ENCODE data around the gene LRRC32. TPM values are rescaled to one million over a fixed set of nuclear protein-coding genes. Genes with fewer than 3 reads are reported as not detected.

The LRRC32 gene
- total RNA-seq, 1 donor from 2014 or later = 0.39 TPM

DNA sequence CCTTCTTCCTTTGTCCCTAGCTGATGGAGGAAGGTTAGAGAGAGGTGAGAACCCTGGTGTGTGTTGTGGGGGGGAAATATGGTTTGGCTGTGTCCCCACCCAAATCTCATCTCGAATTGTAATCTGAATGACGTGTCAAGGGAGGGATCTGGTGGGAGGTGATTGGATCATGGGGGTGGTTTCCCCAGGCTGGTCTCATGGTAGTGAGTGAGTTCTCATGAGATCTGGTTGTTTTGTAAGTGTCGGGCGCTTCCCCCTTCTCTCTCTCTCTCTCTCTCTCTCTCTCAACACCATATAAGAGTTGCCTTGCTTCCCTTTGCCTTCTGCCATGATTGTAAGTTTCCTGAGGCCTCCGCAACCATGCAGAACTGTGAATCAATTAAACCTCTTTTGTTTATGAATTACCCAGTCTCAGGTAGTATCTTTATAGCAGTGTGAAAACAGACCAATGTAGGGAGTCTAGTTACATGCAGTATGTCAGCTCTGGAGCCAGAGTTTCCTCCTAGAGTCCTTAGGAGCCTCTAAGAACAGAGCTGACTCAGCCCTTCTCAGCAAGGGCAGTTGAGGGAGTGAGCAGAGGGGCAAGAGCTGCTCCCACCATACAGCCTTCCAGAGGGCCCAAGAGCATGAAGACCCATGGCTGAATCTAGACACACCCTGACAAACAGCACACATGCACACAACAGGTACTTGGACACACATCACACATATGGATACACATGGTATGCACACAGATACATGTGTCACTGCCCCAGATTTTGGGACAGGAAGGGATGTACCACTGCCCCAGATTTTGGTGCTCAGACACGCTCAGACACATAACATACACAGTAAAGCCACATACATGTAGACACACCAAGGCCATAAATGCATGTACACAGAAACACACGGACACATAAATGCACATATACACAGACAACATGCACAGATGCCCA lies 12.9 kb upstream of the LRRC32 start:
- H3K36me3 Mint-ChIP-seq (ENCODE audit: unreplicated experiment) = no peaks in the 10 kb centered on the region
- TF ChIP-seq, protein P1, sequence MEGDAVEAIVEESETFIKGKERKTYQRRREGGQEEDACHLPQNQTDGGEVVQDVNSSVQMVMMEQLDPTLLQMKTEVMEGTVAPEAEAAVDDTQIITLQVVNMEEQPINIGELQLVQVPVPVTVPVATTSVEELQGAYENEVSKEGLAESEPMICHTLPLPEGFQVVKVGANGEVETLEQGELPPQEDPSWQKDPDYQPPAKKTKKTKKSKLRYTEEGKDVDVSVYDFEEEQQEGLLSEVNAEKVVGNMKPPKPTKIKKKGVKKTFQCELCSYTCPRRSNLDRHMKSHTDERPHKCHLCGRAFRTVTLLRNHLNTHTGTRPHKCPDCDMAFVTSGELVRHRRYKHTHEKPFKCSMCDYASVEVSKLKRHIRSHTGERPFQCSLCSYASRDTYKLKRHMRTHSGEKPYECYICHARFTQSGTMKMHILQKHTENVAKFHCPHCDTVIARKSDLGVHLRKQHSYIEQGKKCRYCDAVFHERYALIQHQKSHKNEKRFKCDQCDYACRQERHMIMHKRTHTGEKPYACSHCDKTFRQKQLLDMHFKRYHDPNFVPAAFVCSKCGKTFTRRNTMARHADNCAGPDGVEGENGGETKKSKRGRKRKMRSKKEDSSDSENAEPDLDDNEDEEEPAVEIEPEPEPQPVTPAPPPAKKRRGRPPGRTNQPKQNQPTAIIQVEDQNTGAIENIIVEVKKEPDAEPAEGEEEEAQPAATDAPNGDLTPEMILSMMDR (IDR thresholded peaks at IDR 0.05; ENCODE audit: partially characterized antibody, unreplicated experiment) = no peak
- DNase-seq = no peak
- no peak overlapping the region for H3K27ac Mint-ChIP-seq (ENCODE audit: unreplicated experiment)
- H3K27me3 Mint-ChIP-seq (ENCODE audit: unreplicated experiment) = peaks cover 28% of the 10 kb centered on the region
- peaks cover 7% of the 10 kb centered on the region for H3K9me3 Mint-ChIP-seq (ENCODE audit: unreplicated experiment)
- H3K4me1 Mint-ChIP-seq (ENCODE audit: low read depth, unreplicated experiment) = peaks cover 7% of the 10 kb centered on the region
- H3K4me3 Mint-ChIP-seq (ENCODE audit: unreplicated experiment) = no peak overlapping the region

DNA sequence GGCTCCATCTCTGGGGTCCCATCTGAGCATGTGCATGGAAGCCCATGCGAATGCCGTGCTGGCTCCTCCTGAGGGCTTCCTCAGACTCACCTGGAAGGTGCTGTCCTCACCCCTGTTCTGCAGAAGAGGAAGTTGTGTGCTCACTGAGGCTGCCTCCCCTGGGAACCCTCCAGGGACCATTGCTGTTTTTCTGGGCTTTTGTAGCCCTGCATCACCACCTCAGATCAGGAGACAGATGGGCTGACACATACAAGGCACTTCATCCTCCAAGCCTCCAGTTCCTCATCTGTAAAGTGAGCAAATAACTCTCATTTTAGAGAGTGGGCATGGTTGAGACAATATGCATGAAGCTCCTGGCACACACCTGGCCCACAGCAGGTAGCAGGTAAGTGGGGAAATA lies 12.1 kb upstream of the LRRC32 start:
- H3K27ac Mint-ChIP-seq (ENCODE audit: unreplicated experiment) = no peak overlapping the region
- DNase-seq = no peak
- H3K9me3 Mint-ChIP-seq (ENCODE audit: unreplicated experiment) = peaks cover 7% of the 10 kb centered on the region
- H3K27me3 Mint-ChIP-seq (ENCODE audit: unreplicated experiment) = peaks cover 28% of the 10 kb centered on the region
- H3K4me1 Mint-ChIP-seq (ENCODE audit: low read depth, unreplicated experiment) = peaks cover 4% of the 10 kb centered on the region
- TF ChIP-seq, protein P1 (IDR thresholded peaks at IDR 0.05; ENCODE audit: partially characterized antibody, unreplicated experiment) = no peak
- H3K4me3 Mint-ChIP-seq (ENCODE audit: unreplicated experiment) = no peak overlapping the region
- no peaks in the 10 kb centered on the region for H3K36me3 Mint-ChIP-seq (ENCODE audit: unreplicated experiment)

DNA sequence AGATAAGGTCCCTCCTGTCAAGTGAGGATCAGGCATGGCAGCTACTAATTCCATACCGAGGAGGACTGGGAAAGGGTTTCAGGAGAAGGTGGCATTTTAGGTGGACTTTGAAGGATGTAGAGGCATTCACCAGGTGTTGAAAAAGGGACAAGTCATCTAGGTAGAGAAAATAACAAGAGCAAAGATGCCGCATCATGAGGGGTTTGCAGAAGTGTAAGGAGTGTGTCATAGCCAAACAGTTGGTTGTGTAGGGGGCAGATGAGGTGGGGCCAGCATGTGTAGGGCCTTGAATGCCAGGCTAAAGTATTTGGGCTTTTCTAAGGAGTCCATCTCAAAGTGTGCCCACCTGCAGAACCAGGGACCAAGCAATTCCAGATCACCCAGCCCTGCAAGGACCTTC lies 11.6 kb upstream of the LRRC32 start:
- TF ChIP-seq, protein P1 (IDR thresholded peaks at IDR 0.05; ENCODE audit: partially characterized antibody, unreplicated experiment) = no peak
- peaks cover 4% of the 10 kb centered on the region for H3K4me1 Mint-ChIP-seq (ENCODE audit: low read depth, unreplicated experiment)
- H3K27me3 Mint-ChIP-seq (ENCODE audit: unreplicated experiment) = peaks cover 23% of the 10 kb centered on the region

DNA sequence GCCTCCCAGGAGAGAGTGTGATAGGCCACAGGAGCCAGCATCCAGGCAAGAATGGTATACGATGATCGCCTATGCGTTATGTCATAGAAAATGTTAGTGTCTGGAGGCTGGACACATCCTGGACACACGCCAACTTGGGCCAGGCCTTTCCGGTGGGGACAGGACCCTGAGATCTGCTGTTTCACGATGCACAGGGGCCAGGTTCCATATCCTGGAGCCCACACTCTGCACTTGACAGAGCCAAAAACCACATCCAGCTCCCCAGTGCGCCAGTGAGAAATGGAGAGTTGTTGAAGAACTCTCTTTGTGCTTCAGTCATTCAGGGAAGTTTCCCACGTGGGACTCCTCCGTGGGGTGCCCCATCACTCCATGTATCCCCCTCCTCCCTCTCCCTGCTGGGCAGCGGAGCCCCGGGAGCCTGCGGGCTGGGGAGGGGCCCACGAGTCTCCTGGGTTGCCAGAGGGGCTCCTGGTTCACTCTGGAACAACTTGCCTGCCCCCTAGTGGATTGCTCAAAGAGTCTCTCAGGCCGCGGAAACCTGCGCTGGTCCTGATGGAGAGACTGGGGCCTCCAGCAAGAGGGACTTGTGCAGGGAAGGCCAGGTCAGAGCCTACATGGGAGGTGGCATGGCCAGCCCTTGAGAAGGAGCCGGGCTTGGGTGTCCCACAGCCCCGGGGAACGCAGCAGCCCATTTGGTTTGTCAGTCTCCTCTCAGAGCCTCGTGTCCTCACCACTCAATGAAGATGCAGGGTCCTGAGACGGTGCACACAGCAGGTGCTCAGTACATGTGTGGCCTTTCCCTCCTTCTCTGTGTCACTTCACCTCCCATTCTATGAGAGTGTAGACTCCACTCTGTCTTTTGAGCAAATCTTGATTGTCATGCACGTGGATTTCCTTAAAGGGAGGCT lies 10.2 kb upstream of the LRRC32 start:
- peak; percentile 83 for DNase-seq
- peaks cover 7% of the 10 kb centered on the region for H3K9me3 Mint-ChIP-seq (ENCODE audit: unreplicated experiment)

More for the DNA sequence above, 11.6 kb upstream of the LRRC32 start:
- H3K4me3 Mint-ChIP-seq (ENCODE audit: unreplicated experiment) = no peak overlapping the region
- H3K36me3 Mint-ChIP-seq (ENCODE audit: unreplicated experiment) = no peaks in the 10 kb centered on the region
- peaks cover 7% of the 10 kb centered on the region for H3K9me3 Mint-ChIP-seq (ENCODE audit: unreplicated experiment)
- no peak overlapping the region for H3K27ac Mint-ChIP-seq (ENCODE audit: unreplicated experiment)
- DNase-seq = no peak

More for the DNA sequence above, 10.2 kb upstream of the LRRC32 start:
- TF ChIP-seq, protein P1 (IDR thresholded peaks at IDR 0.05; ENCODE audit: partially characterized antibody, unreplicated experiment) = peak; percentile 79
- H3K4me1 Mint-ChIP-seq (ENCODE audit: low read depth, unreplicated experiment) = peaks cover 4% of the 10 kb centered on the region
- H3K36me3 Mint-ChIP-seq (ENCODE audit: unreplicated experiment) = no peaks in the 10 kb centered on the region
- H3K4me3 Mint-ChIP-seq (ENCODE audit: unreplicated experiment) = no peak overlapping the region
- H3K27me3 Mint-ChIP-seq (ENCODE audit: unreplicated experiment) = peaks cover 23% of the 10 kb centered on the region
- H3K27ac Mint-ChIP-seq (ENCODE audit: unreplicated experiment) = no peak overlapping the region
